ENCODE measurements around the gene SERINC5.

GRCh38 chr5:80211327-80211726 is 44.5 kb downstream of the SERINC5 start:
- TF ChIP-seq, protein P1, sequence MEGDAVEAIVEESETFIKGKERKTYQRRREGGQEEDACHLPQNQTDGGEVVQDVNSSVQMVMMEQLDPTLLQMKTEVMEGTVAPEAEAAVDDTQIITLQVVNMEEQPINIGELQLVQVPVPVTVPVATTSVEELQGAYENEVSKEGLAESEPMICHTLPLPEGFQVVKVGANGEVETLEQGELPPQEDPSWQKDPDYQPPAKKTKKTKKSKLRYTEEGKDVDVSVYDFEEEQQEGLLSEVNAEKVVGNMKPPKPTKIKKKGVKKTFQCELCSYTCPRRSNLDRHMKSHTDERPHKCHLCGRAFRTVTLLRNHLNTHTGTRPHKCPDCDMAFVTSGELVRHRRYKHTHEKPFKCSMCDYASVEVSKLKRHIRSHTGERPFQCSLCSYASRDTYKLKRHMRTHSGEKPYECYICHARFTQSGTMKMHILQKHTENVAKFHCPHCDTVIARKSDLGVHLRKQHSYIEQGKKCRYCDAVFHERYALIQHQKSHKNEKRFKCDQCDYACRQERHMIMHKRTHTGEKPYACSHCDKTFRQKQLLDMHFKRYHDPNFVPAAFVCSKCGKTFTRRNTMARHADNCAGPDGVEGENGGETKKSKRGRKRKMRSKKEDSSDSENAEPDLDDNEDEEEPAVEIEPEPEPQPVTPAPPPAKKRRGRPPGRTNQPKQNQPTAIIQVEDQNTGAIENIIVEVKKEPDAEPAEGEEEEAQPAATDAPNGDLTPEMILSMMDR (IDR thresholded peaks at IDR 0.05) = no peak
- no peak for TF ChIP-seq POLR2A (IDR thresholded peaks at IDR 0.05)

All from adrenal gland (tissue), 5 donors.